GM21723 (cell line): ENCODE data around the gene PTBP3.
A peak's percentile ranks its signal among the peaks of the same experiment; 100 is the strongest.

Source experiments
- ATAC-seq: cut with Tn5 transposase; IDR thresholded peaks from one replicate; pipeline ENCODE4 v1.9.1; 2021; ENCODE audit warnings: mild to moderate bottlenecking, moderate library complexity; ENCODE audit not compliant: unreplicated experiment

PTBP3 gene

DNA sequence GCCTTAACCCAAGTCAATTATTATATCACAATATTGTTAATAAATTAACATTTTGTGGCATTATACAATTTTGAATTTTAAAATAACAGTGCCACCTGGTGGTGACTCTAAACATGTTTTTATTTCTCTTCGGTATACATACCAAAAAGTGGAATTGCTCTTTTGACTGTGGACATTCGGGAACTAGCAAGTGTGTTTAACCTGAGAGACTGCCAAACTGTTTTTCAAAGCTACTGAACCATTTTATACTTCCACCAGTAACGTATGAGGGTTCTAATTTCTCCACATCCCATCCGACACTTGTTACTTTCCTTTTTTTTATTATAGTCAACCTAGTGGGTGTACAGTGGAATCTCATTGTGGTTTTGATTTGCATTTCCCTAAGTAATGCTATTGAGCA, 28.2 kb upstream of the PTBP3 start:
- no peak for ATAC-seq

DNA sequence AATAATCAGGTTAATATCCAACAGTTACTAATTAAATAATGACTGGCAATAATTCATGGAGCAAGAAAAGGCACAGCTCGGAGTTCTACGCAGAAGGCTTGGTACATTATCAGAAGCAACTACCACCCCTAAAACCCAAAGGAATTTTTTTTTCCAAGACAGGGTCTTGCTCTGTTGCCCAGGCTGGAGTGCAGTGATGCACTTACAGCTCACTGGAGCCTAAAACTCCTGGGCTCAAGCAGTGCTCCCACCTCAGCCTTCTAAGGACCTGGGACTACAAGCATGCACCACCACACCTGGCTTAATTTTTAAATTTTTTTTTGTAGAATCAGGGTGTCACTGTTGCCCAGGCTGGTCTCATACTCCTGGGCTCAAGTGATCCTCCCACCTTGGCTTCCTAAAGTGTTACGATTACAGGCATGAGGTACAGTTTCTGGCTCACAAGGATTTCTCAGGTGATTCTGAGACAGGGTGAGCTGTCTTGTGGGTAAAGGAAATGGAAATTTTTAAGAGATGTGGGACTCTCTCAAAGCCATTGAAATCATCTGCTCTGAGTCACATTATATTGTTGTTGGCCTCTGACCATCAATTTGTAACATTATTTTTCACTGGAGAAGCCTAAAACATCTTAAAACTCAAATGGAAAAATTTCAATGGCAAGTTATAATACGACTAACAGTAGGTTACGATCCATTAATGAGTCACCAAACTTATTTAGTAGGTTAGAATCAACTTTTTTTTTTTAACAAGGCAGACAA, 26.8 kb upstream of the PTBP3 start:
- ATAC-seq, result no peak

DNA sequence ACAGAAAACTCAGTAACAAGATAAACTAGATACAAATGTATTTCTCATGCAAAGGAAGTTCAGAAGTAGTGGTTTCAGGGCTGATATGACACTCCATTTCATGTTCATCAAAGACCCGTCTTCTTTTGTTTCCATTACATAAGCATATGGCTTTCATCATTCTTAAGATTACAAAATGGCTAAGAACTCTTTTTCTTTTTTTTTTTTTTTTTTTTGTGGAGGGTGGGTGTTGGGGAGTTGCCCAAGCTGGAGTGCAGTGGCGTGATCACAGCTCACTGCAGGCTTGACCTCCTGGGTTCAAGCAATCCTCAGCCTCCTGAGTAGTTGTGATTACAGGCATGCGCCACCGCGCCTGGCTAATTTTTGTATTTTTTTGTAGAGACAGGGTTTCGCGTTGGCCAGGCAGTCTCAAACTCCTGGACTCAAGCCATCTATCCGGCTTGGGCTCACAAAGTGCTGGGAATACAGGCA, 22.0 kb upstream of the PTBP3 start:
- ATAC-seq, result no peak

DNA sequence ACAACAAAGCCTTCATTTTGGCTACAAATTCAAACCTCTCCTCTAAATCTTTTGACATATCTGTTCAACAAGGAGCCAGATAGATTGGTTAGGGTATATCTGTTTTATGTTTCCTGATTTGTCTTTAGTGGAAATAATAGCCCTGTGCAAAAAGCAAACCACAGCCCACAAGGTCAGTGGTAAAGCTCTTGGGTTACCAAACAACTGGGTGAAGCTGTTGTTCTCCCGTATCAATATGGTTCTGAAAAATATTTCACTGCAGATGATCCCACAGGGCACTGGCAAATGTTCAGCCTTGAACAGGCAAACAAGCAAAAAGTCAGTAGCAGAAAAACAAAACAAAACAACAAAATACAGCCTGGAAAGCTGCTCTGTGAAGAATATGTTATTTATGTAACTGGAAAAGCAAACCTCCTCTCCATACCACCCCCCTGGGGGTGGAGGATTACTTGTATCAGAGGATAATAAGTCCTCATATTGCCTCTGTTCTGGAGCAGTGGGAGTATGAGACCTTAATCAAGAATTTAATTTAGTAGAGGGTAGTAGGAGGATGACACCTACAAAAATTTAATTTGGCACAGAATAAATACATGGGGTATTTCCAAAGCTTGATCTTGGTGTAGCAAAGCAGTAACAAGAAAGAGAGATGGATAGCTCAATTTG, 20.8 kb upstream of the PTBP3 start:
- no peak for ATAC-seq

DNA sequence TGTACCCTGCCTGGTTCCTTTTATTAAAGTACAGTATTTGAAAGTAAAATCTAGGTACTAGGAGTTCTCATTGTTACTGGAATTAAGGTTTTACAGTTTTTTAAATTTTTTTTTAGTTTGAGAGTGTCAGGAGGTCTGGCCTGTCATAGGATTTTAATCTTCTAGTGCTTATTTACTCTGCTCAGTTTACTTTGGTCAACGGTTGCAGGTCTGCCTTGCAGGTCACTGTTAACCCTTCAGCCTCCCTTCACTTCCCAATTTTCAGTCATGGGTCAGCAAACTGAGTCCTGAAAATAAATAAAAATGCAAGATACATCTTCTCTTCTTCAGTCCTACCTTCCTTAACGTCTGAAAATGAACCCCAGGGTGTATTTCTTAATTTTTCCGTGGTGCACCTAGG, 18.8 kb upstream of the PTBP3 start:
- no peak for ATAC-seq

DNA sequence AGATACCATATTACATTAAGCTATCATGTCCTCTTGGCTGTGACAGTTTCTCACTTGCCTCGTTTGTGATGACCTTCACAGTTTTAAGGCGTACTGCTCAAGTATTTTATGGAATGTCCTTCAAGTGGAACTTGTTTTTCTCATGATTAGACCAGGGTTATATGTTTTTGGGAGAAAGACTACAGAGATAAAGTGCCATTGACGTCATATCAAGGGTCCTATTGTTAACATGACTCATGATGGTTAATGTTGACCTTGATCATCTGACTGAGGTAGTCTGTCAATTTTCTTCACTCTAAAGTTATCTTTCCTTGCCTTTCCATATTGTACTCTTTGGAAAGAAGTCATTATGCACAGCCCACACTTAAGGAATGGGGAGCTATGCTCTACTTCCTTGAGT, 17.8 kb upstream of the PTBP3 start:
- no peak for ATAC-seq

DNA sequence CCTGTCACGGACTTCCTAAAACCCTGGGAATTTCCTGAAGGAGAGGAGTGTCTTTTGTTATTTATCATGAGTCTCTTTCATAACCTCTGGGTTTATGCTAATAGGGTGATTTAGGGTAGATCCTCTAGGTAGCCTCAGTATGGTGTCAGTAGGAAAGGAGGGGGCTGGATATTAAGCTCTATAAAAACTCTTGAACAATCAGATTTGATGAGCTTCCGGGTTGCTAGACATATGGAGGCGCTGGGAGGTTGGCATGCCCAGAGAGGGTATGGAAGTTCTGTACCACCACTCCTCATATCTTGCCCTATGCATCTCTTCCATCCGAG, 15.6 kb upstream of the PTBP3 start:
- ATAC-seq, result no peak

DNA sequence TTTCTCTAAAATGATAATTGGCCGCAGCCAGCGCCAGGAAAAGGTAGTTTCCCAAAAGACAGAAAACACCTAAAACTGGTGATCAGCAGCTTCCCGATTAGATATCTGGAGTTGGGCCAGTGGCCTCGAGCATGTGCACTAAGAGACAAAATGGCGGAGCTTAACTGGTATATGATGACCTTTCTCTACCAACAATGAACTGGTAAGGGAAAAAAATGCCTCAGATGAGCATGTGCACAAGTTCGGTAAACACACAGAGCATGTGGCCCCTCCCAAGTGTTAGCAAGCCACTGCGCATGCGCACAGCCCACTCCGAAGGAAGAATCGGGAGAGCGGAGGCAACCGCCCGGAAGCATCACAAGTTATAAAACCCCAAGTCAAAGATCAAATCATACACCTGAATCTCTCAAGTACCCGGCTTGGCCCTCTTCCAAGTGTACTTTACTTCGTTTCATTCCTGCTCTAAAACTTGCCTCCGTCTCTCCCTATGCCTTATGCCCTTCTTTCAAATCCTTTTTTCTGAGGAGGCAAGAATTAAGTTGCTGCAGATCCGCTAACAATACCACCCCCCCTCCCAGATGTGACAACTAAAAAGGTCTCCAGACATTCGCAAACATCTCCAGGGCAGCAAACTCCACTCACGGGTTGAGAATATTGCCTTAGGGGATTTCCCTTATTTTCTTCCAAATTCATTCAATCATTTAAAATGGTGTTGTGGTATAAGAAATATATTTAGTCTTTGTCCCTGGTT, 15.0 kb upstream of the PTBP3 start:
- ATAC-seq, result peak; percentile 59

DNA sequence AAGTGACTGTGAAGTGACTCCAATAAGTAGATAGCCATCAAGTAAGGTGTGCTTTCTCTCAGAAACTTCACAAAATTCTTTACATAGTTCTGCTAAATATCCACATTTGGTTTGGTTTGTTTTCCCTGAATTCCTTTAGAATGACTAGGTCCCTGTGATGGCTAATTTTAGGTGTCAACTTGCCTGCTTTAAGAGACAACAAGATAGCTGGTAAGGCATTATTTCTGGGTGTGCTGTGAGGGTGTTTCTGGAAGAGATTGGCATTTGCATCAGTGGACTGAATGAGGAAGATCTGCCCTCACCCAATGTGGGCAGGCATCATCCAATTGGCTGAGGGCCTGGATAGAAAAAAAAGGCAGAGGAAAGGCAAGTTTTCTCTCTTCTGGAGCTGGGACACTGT, 8.3 kb upstream of the PTBP3 start:
- ATAC-seq, result no peak

DNA sequence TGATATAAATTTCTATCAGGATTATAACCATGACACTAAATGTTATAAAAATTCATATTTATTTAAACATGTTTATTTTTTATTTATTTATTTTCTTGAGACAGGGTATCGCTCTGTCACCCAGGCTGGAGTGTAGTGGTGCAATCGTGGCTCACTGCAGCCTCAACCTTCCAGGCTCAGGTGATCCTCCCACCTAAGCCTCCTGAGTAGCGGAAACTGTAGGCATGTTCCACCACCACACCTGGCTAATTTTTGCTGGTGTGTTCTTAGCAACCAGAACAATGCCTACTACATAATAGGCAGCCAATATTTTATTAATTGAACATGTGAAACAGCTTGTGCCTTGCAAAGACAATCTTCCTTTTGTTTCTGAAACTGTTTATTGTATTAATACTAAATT, 6.5 kb upstream of the PTBP3 start:
- no peak for ATAC-seq

DNA sequence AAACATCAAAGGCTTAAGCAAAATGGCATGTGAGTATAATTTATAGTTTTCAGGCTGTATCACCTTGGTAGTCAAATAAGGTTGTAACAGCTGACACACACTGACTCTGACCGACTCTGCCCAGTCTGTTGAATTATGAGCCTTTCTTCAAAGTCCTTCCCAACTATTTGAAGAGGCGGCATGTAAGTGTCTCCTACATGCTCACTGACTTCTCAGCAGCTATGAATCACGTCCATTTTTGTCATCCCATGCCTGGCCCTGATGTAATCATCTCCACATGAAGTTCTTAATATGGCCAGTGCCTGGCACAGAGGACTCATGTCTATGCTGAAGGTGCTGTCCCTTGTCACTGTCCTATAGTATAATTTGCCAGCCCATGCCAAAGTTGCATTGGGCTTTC, 5.1 kb upstream of the PTBP3 start:
- no peak for ATAC-seq

DNA sequence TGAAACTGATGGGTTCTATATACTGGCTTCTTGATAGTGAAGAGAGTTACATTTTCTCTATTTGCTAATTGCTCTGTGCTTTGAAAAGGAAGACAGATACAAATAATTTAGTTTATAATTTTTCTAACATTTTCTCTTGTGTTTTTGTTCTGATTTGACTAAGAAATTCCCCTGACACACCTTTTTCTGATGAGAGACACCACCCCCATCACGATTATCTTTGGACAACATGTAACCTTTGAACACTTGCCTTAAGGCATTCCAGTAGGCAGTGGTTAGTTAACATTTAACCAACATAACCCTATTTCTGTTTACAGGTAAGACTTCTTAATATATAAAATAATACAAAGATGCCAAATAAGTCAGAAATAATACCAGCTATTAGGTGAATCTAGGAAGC, 4.1 kb upstream of the PTBP3 start:
- ATAC-seq, result no peak

DNA sequence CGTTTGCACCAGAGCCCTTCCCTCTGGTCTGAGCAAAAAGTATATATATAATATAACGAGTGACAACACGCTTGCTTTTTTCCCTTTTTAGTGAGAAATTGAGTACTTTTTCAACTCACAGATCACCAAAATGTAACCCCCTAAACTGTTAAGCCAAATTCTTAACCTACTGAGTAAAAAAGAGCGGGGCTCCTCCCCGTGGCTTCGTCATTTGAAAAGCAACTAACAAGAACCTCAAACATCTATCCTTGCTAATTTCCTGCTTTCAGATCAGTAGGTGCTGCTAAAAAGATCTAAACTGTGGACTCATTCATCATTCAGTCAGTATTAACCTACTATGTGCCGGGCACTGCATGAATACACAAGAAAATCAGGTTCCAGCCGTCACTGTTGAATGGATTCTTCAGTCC, 1.0 kb upstream of the PTBP3 start:
- ATAC-seq, result peak; percentile 16

DNA sequence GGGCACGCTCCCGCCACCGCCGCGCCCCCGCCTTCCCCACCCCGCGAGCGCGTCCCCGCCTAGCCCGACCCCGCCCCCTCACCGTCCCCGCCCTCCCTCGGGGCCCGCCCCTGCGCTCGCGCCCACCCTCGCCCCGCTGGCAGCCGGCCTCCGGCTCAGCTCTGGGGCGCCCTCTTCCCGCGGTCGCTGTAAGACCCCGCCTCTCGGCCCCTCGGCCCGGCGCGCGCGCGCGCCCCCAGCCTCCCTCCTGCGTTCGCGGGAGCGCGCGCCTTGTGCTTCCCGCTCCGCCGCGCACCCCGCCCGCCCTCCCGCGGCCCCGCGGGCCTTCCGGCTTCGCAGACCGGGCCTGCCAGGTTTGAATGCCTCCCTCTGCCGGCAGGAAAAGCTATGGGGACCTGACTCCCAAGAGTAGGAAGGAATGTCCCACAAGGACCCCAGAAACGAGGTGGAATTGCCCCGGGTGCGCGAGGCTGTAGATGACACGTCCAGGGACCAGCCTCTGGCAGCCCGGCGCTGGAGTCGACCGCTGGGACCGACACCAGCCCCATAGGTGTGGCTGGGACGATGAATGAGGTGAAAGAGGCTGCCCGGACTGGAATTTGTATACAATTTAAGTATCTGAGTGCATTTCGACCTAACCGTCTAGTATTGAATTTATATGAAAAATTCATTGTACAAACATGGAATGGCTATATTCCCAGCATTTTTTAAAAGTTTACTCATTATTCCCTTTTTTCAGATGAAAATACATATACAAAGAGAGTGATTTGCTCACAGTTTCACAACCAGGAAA, 416 bp upstream of the PTBP3 start:
- ATAC-seq, result peak; percentile 71

DNA sequence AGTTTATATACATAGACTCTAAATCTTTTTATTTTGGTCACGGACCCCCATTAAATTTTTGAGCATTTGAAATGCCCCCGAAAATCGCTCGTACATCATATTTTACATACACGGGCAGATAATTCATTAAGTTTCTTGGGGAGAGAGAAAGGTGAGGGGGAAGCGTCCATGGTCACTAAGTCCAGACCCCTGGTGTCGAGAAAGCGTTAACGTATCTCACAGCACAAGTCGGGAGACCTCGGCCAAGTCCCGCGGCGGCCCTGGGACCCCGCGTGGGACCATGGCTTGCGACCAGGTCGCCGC, 794 bp downstream of the PTBP3 start:
- ATAC-seq, result no peak

DNA sequence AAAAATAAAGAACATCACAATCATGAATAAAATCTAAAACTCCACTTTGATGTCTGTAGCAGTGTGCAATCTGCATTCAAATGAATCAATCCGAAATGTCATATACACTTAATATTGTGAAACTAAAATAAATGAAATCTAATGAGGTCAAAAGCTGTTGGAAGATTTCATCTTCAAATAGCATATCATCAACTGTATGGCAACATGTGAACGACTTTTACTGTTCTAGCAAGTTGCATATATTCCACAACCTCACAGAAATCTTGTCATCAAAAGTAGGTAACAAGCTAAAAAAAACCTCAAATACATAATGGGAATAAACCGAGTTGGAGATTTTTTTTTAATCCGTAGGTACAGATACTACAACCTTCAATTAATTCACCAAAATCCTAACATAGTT, 1.2 kb downstream of the PTBP3 start:
- no peak for ATAC-seq

DNA sequence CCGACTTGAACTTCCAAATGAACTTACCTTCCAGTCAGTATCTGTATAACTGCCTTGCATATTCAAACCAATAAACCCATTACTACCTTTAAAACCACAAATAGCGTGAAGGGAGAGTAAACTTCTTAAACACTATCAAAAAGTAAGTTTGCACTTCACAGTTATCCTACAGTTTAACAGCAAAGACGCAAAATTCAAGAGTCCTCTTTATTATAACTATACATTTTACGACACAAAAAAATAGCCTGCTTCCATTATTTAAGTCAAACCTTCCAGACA, 1.8 kb downstream of the PTBP3 start:
- no peak for ATAC-seq

DNA sequence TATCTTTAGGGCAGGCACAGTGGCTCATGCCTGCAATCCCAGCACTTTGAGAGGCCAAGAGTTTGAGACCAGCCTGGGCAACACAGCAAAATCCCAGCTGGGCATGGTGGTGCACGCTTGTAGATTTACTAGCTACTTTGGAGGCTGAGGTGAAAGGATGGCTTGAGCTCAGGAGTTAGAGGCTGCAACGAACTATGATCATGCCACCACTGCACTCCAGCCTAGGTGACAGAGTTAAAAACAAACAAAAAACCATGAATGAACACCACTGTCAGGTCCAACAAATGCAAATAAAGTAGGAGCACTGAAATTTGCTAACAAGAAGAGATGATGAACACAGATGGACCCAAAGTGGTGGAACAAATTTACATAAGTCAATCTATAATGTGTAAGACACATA, 4.9 kb downstream of the PTBP3 start:
- ATAC-seq, result no peak

DNA sequence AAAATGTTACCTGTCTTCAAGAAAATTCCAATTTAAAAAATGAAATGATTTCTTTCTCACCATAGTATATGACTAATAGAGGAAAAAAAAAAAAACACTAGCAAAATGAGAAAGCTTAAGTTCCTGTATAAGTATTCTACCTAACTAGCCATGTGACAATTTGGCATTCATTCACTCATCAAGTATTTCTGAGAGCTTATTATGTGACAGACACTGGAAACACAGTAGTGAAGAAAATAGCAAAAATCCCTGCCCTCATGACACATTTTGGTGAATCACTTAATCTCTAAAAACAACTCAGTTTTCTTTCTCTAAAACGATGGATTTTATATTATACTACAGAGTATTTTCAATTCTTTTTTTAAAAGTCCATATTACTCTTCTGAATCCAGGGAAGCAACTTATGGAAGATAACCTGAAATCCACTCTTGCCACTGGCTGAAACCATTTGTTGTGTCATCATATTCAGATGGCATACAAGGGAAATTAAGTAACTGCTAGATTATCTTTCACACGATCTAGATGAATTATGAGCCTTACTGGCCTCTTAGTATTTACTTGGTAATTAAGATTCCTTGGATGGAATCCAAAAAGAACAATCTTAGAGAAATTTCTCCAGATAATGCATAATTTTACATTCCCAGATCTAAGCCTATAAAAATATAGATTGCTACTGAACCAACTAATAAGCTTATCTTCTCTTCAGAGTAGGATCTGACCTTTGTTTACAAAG, 5.5 kb downstream of the PTBP3 start:
- ATAC-seq, result no peak

DNA sequence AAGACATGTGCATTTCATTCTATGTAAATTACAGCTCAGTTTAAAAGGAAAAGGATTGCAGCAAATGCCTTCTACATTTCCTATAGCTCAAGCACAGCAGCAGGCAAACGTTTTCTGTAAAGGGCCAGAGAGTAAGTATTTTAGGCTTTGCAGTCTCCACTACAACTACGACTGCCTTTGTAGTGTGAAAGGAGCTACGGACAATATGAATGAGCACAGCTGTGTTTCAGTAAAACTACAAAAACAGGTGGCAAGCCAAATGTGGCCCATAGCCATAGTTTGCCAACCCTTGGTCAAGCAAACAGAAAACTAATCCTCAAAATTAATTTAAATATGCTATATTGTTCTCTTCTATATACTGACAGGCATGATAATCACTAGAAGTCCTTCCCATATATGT, 7.2 kb downstream of the PTBP3 start:
- ATAC-seq, result no peak

DNA sequence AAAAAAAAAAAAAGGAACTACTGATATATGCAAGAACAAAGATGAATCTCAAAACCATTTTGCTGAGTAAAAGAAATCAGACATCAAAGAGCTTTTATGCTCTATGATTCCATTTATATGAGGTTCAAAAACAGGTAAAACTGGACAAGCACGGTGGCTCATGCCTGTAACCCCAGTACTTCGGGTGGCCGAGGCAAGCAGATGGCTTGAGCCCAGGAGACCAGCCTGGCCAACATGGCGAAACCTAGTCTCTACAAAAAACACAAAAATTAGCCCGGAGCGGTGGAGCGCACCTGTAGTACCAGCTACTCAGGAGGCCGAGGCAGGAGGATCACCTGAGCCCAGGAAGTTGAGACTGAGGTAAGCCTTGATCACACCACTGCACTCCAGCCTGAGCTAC, 7.8 kb downstream of the PTBP3 start:
- ATAC-seq, result no peak
